Keratinocyte (primary cell): ENCODE results near the gene NOL12. TPM values are rescaled to one million over a fixed set of nuclear protein-coding genes. Genes with fewer than 3 reads are reported as not detected.
"Not testable (repeated sequence)": the region's sequence is repeated elsewhere in the genome, so short reads cannot be mapped to it uniquely, and the experiment has no call there.

Source experiments
- DNase-seq: peaks from one replicate; pipeline ENCODE4 v3.0.0-alpha.2; 2011; ENCODE audit warnings: low read depth, missing footprints, low spot score
- FAIRE-seq: peaks from 2 replicates; lab custom pipeline; 2011; peaks lifted over from hg19 to GRCh38; lab: Jason Lieb, UNC
- H2AFZ ChIP-seq: 2 replicates; pipeline ENCODE4 v1.6.0; 2012; ENCODE audit warnings: low read length, control low read depth, inconsistent platforms; ENCODE audit not compliant: control insufficient read depth
- H3K27ac ChIP-seq: 2 replicates; pipeline ENCODE4 v1.5.1; 2011; ENCODE audit warnings: low read length; ENCODE audit not compliant: control insufficient read depth, insufficient read depth
- H3K27me3 ChIP-seq: 3 replicates; pipeline ENCODE4 v1.6.0; 2011; ENCODE audit warnings: low read length; ENCODE audit not compliant: control insufficient read depth, insufficient read depth; ENCODE audit errors: extremely low read depth
- H3K36me3 ChIP-seq, 2 experiments: 2 replicates in 1 of 2; 3 replicates in 1 of 2; pipeline ENCODE4 v1.5.1; 2011; ENCODE audit warnings: low read length in 2 of 2, mild to moderate bottlenecking in 1 of 2; ENCODE audit not compliant: control insufficient read depth in 2 of 2, insufficient read depth in 2 of 2; ENCODE audit errors: extremely low read depth in 1 of 2
- H3K4me1 ChIP-seq: 3 replicates; pipeline ENCODE4 v1.5.1; 2011; ENCODE audit warnings: low read length; ENCODE audit not compliant: control insufficient read depth, insufficient read depth; ENCODE audit errors: extremely low read depth
- H3K4me2 ChIP-seq: 3 replicates; pipeline ENCODE4 v1.6.0; 2011; ENCODE audit warnings: low read depth, low read length; ENCODE audit not compliant: control insufficient read depth, insufficient read depth; ENCODE audit errors: extremely low read depth
- H3K4me3 ChIP-seq, 3 experiments: fragments of 200-600 bp in 1 of 3; sonication (generic) in 1 of 3; 2 replicates in 2 of 3; 3 replicates in 1 of 3; pipeline ENCODE4 v1.5.1; 2011 to 2016; ENCODE audit warnings: low read length in 3 of 3, mild to moderate bottlenecking in 3 of 3, control low read depth in 2 of 3, inconsistent platforms in 1 of 3, low read depth in 1 of 3, mixed read lengths in 1 of 3, mixed run types in 1 of 3, moderate library complexity in 1 of 3; ENCODE audit not compliant: control insufficient read depth in 2 of 3, insufficient read depth in 2 of 3; ENCODE audit errors: extremely low read depth in 1 of 3
- H3K79me2 ChIP-seq: 2 replicates; pipeline ENCODE4 v1.6.0; 2012; ENCODE audit warnings: low read length; ENCODE audit not compliant: control insufficient read depth, insufficient read depth
- H3K9ac ChIP-seq: 3 replicates; pipeline ENCODE4 v1.6.0; 2011; ENCODE audit warnings: low read length; ENCODE audit not compliant: control insufficient read depth, insufficient read depth; ENCODE audit errors: extremely low read depth
- H3K9me1 ChIP-seq: 3 replicates; pipeline ENCODE4 v1.6.0; 2011; ENCODE audit warnings: low read length; ENCODE audit not compliant: control insufficient read depth, insufficient read depth; ENCODE audit errors: extremely low read depth
- H3K9me3 ChIP-seq: 2 replicates; pipeline ENCODE4 v1.5.1; 2012; ENCODE audit warnings: low read depth, low read length; ENCODE audit not compliant: control insufficient read depth
- H4K20me1 ChIP-seq: 3 replicates; pipeline ENCODE4 v1.6.0; 2011; ENCODE audit warnings: low read length; ENCODE audit not compliant: control insufficient read depth, insufficient read depth; ENCODE audit errors: extremely low read depth
- CTCF ChIP-seq, 3 experiments: IDR thresholded peaks in 1 of 3; conservative IDR thresholded peaks in 1 of 3; optimal IDR thresholded peaks in 1 of 3; 2 replicates in 2 of 3; 3 replicates in 1 of 3; pipeline versions ENCODE3 to v1.5.1; 2011; ENCODE audit warnings: low read length in 3 of 3, mild to moderate bottlenecking in 3 of 3, moderate library complexity in 2 of 3, control low read depth in 1 of 3, inconsistent platforms in 1 of 3; ENCODE audit not compliant: insufficient read depth in 2 of 3; ENCODE audit errors: extremely low read depth in 1 of 3
- EZH2 ChIP-seq: IDR thresholded peaks from one replicate; pipeline ENCODE4 v1.6.1; 2012; ENCODE audit warnings: inconsistent platforms, mild to moderate bottlenecking, low read length, moderate library complexity
- dilution Hi-C: fragments of 300-500 bp; cut with MboI; formaldehyde crosslinking; loops from one replicate; pipeline ENCODE4 v1.7.0; 2020; ENCODE audit warnings: low sequenced_read_pairs; ENCODE audit not compliant: extremely low pct_ligation_motif_present
- polyA plus RNA-seq, 5 experiments: library from polyadenylated mRNA; depleted of rRNA in 3 of 5; stranded (reverse) in 3 of 5; stranded (forward) in 1 of 5; unstranded in 1 of 5; fragments of >200 nt; gene quantifications; 1 replicate in 1 of 5; 2 replicates in 3 of 5; 3 replicates in 1 of 5; pipeline versions ENCODE4 v1.2.1 to v1.2.3, GENCODE V29; 2011 to 2012; ENCODE audit warnings: missing spikeins in 2 of 5, low read depth in 1 of 5, low replicate concordance in 1 of 5

The NOL12 gene
- polyA plus RNA-seq, 1 donor (not counting 4 experiments of a cell fraction or from before 2014, with no cell fraction given), result 23.8 TPM

DNA sequence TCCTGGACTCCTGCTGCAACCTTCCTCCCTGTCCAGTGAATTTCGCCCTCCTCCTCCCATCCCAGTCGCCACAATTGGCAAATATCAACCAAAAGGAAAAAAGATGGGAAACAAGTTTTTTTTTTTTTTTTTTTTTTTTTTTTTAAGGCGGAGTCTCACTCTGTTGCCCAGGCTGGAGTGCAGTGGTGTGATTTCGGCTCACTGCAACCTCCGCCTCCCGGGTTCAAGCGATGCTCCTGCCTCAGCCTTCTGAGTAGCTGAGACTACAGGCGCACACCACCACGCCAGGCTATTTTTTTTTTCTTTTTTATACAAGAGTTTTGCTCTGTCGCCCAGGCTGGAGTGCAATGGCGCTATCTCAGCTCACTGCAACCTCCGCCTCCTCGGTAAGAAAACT lies 10.1 kb downstream of the NOL12 start:
- H3K79me2 ChIP-seq, H3K9me1 ChIP-seq, H2AFZ ChIP-seq, dilution Hi-C loops, H3K27me3 ChIP-seq, H3K9ac ChIP-seq, H4K20me1 ChIP-seq, H3K9me3 ChIP-seq, DNase-seq, FAIRE-seq, H3K27ac ChIP-seq: not testable (repeated sequence)
- H3K4me1 ChIP-seq, result peaks cover 11% of the 10 kb centered on the region
- peaks cover 12 to 16% of the 10 kb centered on the region in 2 experiments for H3K36me3 ChIP-seq
- peak overlapping the region in 1 of 3 experiments; percentile 36 for H3K4me3 ChIP-seq
- peak overlapping the region; percentile 70 for H3K4me2 ChIP-seq

DNA sequence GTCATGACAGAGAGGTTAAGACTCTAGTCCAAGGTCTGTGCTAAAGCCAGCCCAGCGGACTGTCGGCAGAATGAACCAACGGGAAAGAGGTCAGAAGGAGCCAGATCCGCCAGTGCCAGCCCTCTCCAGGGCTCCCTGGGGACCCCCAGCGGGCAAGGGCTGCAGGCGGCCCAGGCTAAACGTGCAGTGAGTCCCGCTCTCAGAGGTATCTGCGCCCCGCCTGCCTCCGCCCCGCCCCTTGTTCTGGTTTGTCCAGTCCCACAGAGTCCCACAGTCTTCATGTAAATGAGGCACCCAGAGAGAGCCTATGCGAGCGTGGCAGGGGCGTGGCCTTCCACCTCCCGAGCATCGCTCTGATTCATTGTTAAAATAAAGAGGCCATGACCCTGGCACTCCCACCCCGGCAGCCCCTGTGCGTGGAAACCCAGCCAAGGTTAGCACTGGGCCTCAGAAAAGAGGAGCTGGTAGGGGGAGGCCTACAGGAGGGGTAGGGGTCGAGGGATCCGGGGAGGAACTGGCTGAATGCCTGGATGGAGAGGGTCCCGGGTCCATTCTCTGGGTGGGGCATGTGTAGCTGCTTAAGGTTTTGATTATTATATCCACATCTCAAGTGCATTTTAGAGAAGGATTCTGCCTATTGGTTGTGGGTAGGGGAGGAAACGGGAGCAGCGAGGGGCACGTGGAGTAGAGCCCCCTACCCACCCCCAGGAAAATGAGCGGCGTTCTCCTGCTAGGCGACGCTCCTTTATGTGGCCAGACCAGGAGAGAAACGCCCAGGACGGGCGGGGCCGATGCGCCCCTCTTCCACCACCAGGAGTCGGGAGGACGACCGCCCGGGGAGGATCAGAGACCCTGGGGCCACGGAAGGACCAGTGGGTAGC lies 10.8 kb downstream of the NOL12 start, which contains the start of gene TRIOBP:
TSS of gene TRIOBP (plus strand) at position 392 of the 881 bp plus-strand sequence. CDS start 4,318 bp downstream, outside the sequence.
- peak; percentile 79 for FAIRE-seq
- dilution Hi-C loops, result no loop called here

More for the DNA sequence above, 10.8 kb downstream of the NOL12 start, which contains the start of gene TRIOBP:
- Histone ChIP-seq H3K36me3 (peaks cover 10 to 12% of the 10 kb centered on the region in 2 experiments), H3K4me2 (peak within 1 kb of the TSS; percentile 70), H3K9me1 (no peaks in the 10 kb centered on the region), H3K27ac (no peak within 1 kb of the TSS), H3K4me3 (peak within 1 kb of the TSS in 1 of 3 experiments; percentile 36), H3K27me3 (no peaks in the 10 kb centered on the region), H3K4me1 (peaks cover 7% of the 10 kb centered on the region), H4K20me1 (peaks cover under 1% of the 10 kb centered on the region), H2AFZ (no peak within 1 kb of the TSS), H3K79me2 (no peaks in the 10 kb centered on the region), H3K9me3 (no peaks in the 10 kb centered on the region), H3K9ac (no peak within 1 kb of the TSS)
- DNase-seq, result peak; percentile 80
- TF ChIP-seq EZH2 (no peak), CTCF (optimal IDR thresholded peaks at IDR 0.05 in 1 of 3, IDR thresholded peaks at IDR 0.05 in 1 of 3, conservative IDR thresholded peaks at IDR 0.05 in 1 of 3; ENCODE audit: extremely low read depth in 1 of 3, insufficient read depth in 2 of 3, low read length in 3 of 3) (peak; percentile 21 to 58 (median 32))
